ENCODE measurements around the gene GRAP2. TPM values are rescaled to one million over a fixed set of nuclear protein-coding genes. Genes with fewer than 3 reads are reported as not detected.

Gene GRAP2
- total and polyA plus RNA-seq, 3 donors from 2014 or later, result 5.0 to 6.1 (median 5.3) TPM

- 88 to 89% methylated on average over 16 of the region's 16 CpGs for WGBS, 2 donors
- H3K4me1 ChIP-seq, result peaks cover 46% of the 10 kb centered on the region
- DNase-seq, result no peak
- no peaks in the 10 kb centered on the region for H3K9me3 ChIP-seq
- H3K36me3 ChIP-seq (ENCODE audit: low read depth, missing control alignments), result no peaks in the 10 kb centered on the region
- no peak overlapping the region for H3K4me3 ChIP-seq
- H3K27me3 ChIP-seq, result no peaks in the 10 kb centered on the region
- intact Hi-C loops (cut with DNase I; ENCODE audit: low total_unique reads), result no loop called here
- no peak overlapping the region for H3K27ac ChIP-seq
- TF ChIP-seq POLR2A (IDR thresholded peaks at IDR 0.05) (no peak), CTCF (IDR thresholded peaks at IDR 0.05) (no peak)
Measured at GRCh38 chr22:39999144-39999757, 98.4 kb downstream of the GRAP2 start.

DNA sequence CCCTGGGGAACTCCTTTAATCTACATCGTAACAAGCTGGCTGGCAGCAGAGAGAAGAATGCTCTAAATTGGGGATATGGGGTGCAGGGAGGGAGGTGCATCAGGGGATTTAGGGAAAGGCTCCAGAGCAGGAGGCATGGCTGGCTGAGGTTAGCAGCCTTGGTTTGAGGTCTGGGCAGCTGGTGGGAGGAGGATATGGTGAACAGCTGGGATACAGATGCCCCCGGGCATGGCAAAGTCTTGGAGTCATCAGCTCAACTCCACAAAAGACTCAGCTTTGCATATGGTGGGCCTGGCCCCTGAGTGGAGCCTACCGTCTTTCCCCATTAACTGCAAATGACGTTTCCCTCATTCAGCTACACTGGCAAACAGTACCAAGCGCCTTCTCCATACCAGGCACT is 99.3 kb downstream of the GRAP2 start:
- no peak for DNase-seq
- H3K4me1 ChIP-seq, result peaks cover 46% of the 10 kb centered on the region
- H3K9me3 ChIP-seq, result no peaks in the 10 kb centered on the region
- H3K27me3 ChIP-seq, result no peaks in the 10 kb centered on the region
- intact Hi-C loops (cut with DNase I; ENCODE audit: low total_unique reads), result no loop called here
- H3K36me3 ChIP-seq (ENCODE audit: low read depth, missing control alignments), result no peaks in the 10 kb centered on the region
- WGBS, 2 donors, result 92 to 93% methylated on average over 5 of the region's 5 CpGs
- H3K4me3 ChIP-seq, result no peak overlapping the region
- TF ChIP-seq POLR2A (IDR thresholded peaks at IDR 0.05) (no peak), CTCF (IDR thresholded peaks at IDR 0.05) (no peak)
- H3K27ac ChIP-seq, result no peak overlapping the region

- H3K9me3 ChIP-seq, result no peaks in the 10 kb centered on the region
- no peaks in the 10 kb centered on the region for H3K36me3 ChIP-seq (ENCODE audit: low read depth, missing control alignments)
- no peak overlapping the region for H3K4me3 ChIP-seq
- H3K27ac ChIP-seq, result no peak overlapping the region
- 93 to 94% methylated on average over 4 of the region's 4 CpGs for WGBS, 2 donors
- peaks cover 38% of the 10 kb centered on the region for H3K4me1 ChIP-seq
- intact Hi-C loops (cut with DNase I; ENCODE audit: low total_unique reads), result no loop called here
- no peak for TF ChIP-seq POLR2A (IDR thresholded peaks at IDR 0.05)
- no peak for TF ChIP-seq CTCF (IDR thresholded peaks at IDR 0.05)
- no peaks in the 10 kb centered on the region for H3K27me3 ChIP-seq
- DNase-seq, result no peak
Measured at GRCh38 chr22:40001106-40001505, 100.2 kb downstream of the GRAP2 start.

DNA sequence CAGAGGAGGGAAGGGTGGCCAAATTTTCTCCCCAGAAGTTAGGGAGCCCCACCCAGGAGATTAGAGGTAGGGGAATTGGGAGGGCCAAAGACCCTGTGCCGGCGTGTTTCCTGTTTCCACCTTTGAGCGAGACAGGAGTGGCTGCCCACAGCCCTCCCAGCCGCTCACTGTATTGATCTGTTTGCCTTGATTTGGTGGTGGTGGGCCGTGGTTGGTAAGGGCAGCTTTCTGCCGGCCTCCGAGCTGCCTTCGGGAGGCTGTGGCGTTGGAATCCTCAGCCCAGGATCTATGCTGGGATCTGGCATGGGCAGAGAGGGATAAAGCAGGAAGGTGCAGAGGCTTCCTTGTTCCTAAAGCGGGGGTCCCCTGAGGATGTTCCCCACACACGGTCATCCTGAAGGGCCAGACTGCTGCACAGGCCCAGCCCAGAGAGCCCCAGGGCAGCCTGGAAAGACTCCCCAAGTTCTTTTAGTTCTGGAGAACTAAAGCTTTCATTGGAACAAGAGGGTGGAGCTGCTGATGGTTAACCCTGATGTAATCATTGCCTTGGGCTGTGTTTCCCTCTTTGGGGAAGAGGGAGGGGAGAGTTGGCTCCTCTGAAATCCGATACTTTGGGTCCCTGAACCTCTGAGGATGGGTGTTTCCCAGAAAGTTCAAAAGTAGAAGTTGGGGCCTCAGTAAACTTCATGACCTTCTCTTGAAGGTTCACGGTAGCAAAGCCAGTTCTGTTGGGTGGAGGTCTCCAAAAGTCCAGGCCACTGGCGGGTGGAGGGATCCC is 101.1 kb downstream of the GRAP2 start:
- H3K27ac ChIP-seq, result no peak overlapping the region
- no peaks in the 10 kb centered on the region for H3K9me3 ChIP-seq
- peaks cover 30% of the 10 kb centered on the region for H3K4me1 ChIP-seq
- intact Hi-C loops (cut with DNase I; ENCODE audit: low total_unique reads), result no loop called here
- no peaks in the 10 kb centered on the region for H3K36me3 ChIP-seq (ENCODE audit: low read depth, missing control alignments)
- H3K4me3 ChIP-seq, result no peak overlapping the region
- DNase-seq, result no peak
- WGBS, 2 donors, result 85 to 87% methylated on average over 11 to 14 of the region's 14 CpGs
- TF ChIP-seq POLR2A (IDR thresholded peaks at IDR 0.05) (no peak), CTCF (IDR thresholded peaks at IDR 0.05) (no peak)
- no peaks in the 10 kb centered on the region for H3K27me3 ChIP-seq
